ENCODE data around the gene TAPT1. TPM values are rescaled to one million over a fixed set of nuclear protein-coding genes. Genes with fewer than 3 reads are reported as not detected.

TAPT1 gene
- polyA plus RNA-seq, 1 of the 3 experiments (the other 2 are of a cell fraction) = 6.2 TPM

DNA sequence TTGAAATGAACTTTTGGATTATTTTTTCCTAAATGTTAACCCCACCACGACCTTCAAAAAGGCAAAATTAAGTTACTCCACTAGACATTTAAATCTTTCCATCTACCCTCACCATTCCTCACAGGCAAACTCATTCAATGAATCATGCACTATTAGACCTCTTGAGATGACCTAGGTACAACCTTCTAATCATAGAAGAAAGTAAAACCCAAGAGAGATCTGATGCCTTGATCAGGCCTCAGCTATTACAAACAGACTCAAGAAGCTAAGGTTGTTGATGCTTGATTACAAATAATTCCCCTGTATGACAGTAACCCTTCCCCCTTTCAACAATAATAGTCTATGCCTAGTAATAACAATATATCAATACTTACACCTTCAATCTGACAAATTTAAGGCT lies 18.9 kb downstream of the TAPT1 start:
- DNase-seq = no peak
- Histone ChIP-seq H3K9me3 (no peaks in the 10 kb centered on the region), H3K79me2 (ENCODE audit: insufficient read depth) (no peaks in the 10 kb centered on the region; the same call in 1 of the 2 replicates), H4K20me1 (ENCODE audit: insufficient read depth) (no peaks in the 10 kb centered on the region), H3F3A (replicated peaks; ENCODE audit: insufficient read depth) (no peaks in the 10 kb centered on the region), H3K9me2 (no peaks in the 10 kb centered on the region), H3K4me2 (no peak overlapping the region), H3K9ac (no peak overlapping the region), H2AFZ (ENCODE audit: low read depth) (no peak overlapping the region), H3K36me3 (replicated peaks in 1 of 2; ENCODE audit: control insufficient read depth in 1 of 2, insufficient read depth in 2 of 2, low read length in 1 of 2) (peaks cover 7 to 19% of the 10 kb centered on the region in 2 experiments), H3K27me3 (ENCODE audit: insufficient read depth) (no peaks in the 10 kb centered on the region), H3K27ac (ENCODE audit: low read depth in 2 of 2, low read length in 1 of 2) (no peak overlapping the region), H3K4me3 (ENCODE audit: low read depth in 2 of 2, low read length in 1 of 2) (no peak overlapping the region), H3K4me1 (ENCODE audit: control insufficient read depth in 1 of 2, insufficient read depth in 2 of 2, low read depth in 1 of 2, low read length in 1 of 2) (no peaks in the 10 kb centered on the region; a peak in 2 of 4 replicates)
- 79% methylated on average over 1 of the region's 1 CpG for WGBS (ENCODE audit: low lambda C conversion rate)
- CTCF ChIA-PET = interaction anchor here (1.3 to 3.7 kb wide), 5 partner anchors 8 to 179 kb away, joined by 3 to 23 read pairs (median 13); no protein-coding TSS in a partner anchor
- TF ChIP-seq GABPA (IDR thresholded peaks at IDR 0.05; ENCODE audit: low read depth) (no peak), TEAD4 (IDR thresholded peaks at IDR 0.05; ENCODE audit: borderline replicate concordance, insufficient read depth) (no peak), TAF1 (IDR thresholded peaks at IDR 0.05; ENCODE audit: borderline replicate concordance, low read depth, low read length) (no peak), RFX5 (IDR thresholded peaks at IDR 0.05; ENCODE audit: low read length) (no peak), CHD2 (IDR thresholded peaks at IDR 0.05; ENCODE audit: low read length, partially characterized antibody) (no peak), MEF2A (IDR thresholded peaks at IDR 0.05; ENCODE audit: borderline replicate concordance, low read depth) (no peak), YY1 (IDR thresholded peaks at IDR 0.05; ENCODE audit: low read depth) (no peak), SIN3A (IDR thresholded peaks at IDR 0.05; ENCODE audit: borderline replicate concordance, low read depth, low read length) (no peak), FOXJ3 (CRISPR knock-in tag; IDR thresholded peaks at IDR 0.05) (no peak), NRF1 (IDR thresholded peaks at IDR 0.05; ENCODE audit: low read depth, low read length) (no peak), NFIC (IDR thresholded peaks at IDR 0.05; ENCODE audit: borderline replicate concordance) (no peak), REST (IDR thresholded peaks at IDR 0.05; ENCODE audit: low read depth, low read length) (no peak), RCOR1 (IDR thresholded peaks at IDR 0.05; ENCODE audit: low read length) (no peak), ELF1 (IDR thresholded peaks at IDR 0.05) (no peak), FOSL2 (IDR thresholded peaks at IDR 0.05; ENCODE audit: borderline replicate concordance, low read depth) (no peak), MXI1 (IDR thresholded peaks at IDR 0.05; ENCODE audit: low read depth, low read length) (no peak), GATA2 (CRISPR knock-in tag; IDR thresholded peaks at IDR 0.05) (no peak), RAD21 (IDR thresholded peaks at IDR 0.05; ENCODE audit: low read length) (no peak)
- TF ChIP-seq, protein P1, sequence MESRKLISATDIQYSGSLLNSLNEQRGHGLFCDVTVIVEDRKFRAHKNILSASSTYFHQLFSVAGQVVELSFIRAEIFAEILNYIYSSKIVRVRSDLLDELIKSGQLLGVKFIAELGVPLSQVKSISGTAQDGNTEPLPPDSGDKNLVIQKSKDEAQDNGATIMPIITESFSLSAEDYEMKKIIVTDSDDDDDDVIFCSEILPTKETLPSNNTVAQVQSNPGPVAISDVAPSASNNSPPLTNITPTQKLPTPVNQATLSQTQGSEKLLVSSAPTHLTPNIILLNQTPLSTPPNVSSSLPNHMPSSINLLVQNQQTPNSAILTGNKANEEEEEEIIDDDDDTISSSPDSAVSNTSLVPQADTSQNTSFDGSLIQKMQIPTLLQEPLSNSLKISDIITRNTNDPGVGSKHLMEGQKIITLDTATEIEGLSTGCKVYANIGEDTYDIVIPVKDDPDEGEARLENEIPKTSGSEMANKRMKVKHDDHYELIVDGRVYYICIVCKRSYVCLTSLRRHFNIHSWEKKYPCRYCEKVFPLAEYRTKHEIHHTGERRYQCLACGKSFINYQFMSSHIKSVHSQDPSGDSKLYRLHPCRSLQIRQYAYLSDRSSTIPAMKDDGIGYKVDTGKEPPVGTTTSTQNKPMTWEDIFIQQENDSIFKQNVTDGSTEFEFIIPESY (IDR thresholded peaks at IDR 0.05; ENCODE audit: borderline replicate concordance, low read depth) = no peak
- TF ChIP-seq, protein P2, sequence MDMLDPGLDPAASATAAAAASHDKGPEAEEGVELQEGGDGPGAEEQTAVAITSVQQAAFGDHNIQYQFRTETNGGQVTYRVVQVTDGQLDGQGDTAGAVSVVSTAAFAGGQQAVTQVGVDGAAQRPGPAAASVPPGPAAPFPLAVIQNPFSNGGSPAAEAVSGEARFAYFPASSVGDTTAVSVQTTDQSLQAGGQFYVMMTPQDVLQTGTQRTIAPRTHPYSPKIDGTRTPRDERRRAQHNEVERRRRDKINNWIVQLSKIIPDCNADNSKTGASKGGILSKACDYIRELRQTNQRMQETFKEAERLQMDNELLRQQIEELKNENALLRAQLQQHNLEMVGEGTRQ (IDR thresholded peaks at IDR 0.05; ENCODE audit: borderline replicate concordance, low read depth, low read length) = no peak
- POLR2A ChIA-PET = no interaction called here
